Stimulated activated CD4-positive, alpha-beta T cell treated with anti-CD3 and anti-CD28 coated beads, TNF-alpha, amount 100 ng/mL, for 48 hours (primary cell): ENCODE results near the gene BCAR1.
"Not testable (repeated sequence)": the region's sequence is repeated elsewhere in the genome, so short reads cannot be mapped to it uniquely, and the experiment has no call there.

Experiments
- DNase-seq, 3 donors: peaks; one replicate each; pipeline ENCODE4 v3.0.0-alpha.2; 2020; ENCODE audit warnings: low read depth in 3 of 3

BCAR1 gene

GRCh38 chr16:75271441-75272096 lies 20.1 kb upstream of the BCAR1 start:
- DNase-seq = no peak

DNA sequence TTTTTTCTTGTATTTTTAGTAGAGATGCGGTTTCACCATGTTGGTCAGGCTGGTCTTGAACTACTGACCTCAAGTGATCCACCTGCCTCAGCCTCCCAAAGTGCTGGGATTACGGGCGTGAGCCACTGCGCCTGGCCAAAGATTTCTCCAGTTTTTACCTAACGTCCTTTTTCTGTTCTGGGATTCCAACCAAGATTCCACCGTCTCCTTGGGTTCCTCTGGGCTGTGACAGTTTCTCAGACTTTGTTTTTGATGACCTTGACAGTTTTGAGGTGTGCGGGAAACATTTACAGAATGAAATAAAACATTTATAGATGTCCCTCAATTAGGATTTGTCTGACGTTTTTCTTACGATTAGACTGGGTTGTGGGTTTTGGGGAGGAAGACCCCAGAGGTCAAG lies 17.9 kb upstream of the BCAR1 start:
- DNase-seq = not testable (repeated sequence)

GRCh38 chr16:75267631-75268264 lies 16.3 kb upstream of the BCAR1 start:
- no peak for DNase-seq

GRCh38 chr16:75266738-75267630 lies 15.6 kb upstream of the BCAR1 start:
- DNase-seq = no peak

GRCh38 chr16:75265911-75266701 lies 14.7 kb upstream of the BCAR1 start:
- no peak for DNase-seq

DNA sequence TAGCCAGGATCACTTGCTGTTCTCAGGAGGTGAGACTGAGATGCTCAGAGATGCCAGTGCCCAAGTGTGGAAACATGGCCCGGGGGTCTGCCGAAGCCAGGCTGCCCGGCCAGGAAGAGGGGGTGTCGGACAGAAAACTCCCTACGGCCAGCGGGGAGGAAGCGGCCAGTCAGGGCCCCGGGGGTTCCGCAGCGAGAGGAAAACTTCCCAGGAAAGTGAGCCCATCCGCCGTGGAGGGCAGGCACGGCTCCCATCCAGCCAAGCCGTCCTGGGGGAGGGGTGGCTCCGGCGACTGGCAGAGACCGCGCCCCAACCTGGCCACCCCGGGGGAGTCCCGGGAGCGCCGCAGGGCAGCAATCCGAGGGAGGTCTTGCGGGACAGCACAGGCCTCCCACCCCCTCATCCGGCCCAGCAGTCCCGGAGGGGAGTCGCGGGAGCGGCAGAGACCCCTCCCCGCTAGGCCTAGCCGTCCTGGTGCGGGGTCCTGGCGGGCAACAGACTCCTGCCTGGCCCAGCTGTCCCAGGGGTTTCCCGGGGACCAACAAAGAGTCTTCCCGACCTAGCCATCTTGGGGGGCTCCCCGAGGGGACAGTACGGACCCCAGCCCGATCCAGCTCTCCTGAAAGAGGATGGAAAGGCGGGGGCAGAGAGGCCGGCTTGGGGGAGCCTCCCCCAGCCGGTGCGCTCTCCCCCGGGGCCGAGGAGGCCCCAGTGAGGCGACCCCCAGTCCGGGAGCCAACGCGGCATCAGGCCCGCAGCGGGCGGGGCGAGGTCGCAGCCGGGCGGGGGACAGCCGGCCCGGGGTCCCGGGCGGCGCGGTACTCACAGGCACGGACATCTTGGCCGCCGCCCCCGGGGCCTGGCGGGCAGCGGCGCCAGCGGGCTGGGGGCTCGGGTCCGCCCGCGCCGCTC lies 13.8 kb upstream of the BCAR1 start:
- DNase-seq = no peak

DNA sequence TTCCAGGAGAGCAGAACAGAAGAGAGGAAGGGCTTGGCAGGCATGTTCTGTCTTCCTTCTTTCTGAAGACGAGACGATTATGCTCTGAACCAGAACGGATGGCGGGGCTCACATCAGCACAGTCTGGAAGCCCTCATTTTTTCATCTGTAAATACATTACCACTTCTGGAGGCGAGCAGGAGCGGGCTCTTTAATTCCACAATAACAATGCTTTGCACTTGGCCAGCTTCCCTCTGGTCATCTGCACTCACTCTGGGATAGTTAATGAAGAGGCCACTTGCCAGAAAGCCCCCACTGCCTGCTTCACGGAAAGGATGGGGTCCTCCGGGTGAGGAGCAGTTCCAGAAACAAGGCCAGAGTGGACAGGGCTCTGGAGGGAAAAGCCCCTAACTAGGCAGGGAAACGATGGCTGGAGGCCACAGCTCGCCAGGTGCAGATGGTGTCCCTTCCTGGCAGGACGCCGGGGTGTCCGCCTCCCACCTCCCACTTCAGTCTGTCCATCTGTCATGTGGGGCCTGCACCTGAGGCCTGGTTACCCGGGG lies 13.1 kb upstream of the BCAR1 start:
- DNase-seq = no peak

DNA sequence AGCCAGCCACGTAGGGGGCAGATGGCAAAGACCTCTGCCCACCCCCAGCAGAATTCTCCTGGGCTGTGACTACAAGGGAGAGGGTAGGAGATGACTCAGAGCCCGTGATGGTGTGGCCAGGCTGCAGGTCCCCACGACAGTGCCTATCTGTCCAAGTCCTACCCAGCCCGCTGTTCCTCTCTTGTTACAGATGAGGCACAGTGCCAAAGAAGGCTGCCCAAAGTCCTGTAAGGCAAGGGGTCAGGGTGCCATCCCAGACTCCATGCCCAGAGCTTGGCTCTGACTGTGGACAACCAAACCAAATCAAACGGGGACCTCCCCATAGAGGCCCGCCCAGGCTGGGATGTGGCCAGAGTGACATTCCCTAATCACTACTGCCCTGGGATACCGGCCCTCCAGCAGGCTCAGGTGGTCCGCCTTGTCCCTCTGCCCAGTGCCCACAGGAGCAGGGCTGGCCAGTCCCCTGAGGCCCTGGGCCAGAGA lies 12.6 kb upstream of the BCAR1 start:
- no peak for DNase-seq

- DNase-seq = no peak
Observed at GRCh38 chr16:75263291-75263962, 12.0 kb upstream of the BCAR1 start.

- DNase-seq = no peak
Observed at GRCh38 chr16:75262800-75263127, 11.3 kb upstream of the BCAR1 start.

GRCh38 chr16:75262104-75262799 lies 10.8 kb upstream of the BCAR1 start:
- no peak for DNase-seq

- no peak for DNase-seq
Observed at GRCh38 chr16:75261590-75262078, 10.2 kb upstream of the BCAR1 start.

GRCh38 chr16:75260851-75261589 lies 9.6 kb upstream of the BCAR1 start:
- no peak for DNase-seq

GRCh38 chr16:75258807-75259141 lies 7.3 kb upstream of the BCAR1 start:
- DNase-seq = no peak

DNA sequence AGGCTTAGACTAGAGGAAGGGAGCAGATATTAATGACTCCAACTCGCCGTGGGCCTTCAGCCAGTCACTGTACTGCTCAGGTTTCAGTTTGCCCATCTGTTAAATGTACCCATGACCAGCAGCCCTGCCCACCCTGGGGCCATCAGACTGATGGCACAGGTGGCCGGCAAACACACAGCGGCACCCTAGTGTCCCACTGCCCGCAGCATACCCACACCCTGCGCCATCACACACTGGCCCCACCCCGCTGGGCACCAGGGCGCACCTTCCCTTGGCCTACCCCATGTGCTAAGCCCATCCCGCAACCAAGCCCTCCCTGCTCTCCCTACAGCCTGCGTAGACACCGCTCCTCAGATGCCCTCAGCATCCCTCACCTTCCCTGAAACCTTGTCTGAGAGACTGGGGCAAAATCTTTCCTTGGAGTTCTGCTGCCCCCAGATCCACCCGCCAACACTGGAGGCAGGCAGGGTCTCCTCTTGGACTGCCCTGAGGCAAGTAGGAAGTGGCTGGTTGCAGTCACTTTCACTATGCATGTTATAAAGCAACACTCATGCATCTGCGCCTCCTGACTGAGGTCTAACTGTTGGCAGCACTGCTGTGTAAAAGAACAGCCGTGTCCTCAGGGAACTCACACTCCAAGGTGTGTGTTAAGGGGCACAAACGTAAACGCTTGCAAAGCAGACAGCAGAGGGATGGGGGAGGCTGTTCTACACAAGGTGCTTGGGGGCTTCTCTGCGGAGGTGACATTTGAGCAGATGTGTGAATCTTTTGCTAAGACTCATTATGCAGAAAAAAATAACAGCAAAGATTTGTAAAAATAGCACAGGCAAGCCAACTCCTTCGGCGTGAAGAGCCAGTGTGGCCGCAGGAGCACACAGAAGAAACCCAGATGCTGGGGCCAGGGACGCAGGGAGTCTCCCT lies 6.7 kb upstream of the BCAR1 start:
- no peak for DNase-seq

DNA sequence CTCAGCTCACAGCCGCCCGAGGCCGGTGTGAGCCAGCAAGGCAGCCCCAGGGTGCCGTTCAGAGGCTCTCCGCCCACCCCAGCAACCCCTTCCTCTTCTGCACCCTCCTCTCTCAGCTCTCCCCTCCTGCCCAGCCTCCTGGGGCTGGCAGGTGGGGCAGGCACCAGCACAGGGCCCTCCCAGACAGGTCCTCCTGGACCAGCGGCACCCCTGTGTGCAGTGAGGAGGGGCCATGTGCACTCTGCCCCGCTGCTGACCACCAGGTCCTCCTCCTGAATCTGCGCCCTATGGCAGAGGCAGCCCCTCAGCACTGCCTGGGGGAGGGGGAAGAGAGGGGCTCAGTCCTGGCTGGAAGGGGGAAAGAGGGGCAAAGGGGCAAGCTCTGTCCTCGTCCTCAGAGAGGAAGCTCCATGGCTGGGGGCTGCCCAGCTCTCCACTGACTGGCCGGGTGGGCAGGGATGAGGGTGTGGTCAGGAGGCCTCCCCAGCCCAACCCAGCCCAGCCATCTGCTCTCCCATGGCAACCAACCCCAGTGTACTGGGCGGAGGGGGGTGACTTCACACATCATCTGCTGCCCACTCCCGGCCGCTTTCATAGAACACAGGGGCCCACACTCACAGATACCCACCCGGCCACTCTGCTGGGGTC lies 5.4 kb upstream of the BCAR1 start:
- no peak for DNase-seq

GRCh38 chr16:75256059-75256571 lies 4.7 kb upstream of the BCAR1 start:
- no peak for DNase-seq
